Transverse colon (tissue), 4 donors: ENCODE measurements around the gene MTMR12.

ENCODE experiments used
- CTCF ChIP-seq, 5 experiments: fragments of 200-600 bp in 3 of 5; fragments of 450-650 bp in 2 of 5; sonication (generic) in 3 of 5; IDR thresholded peaks; 1 replicate in 2 of 5; 2 replicates in 3 of 5; pipeline ENCODE4 v1.5.1; 2016 to 2017; ENCODE audit warnings: antibody characterized with exemption in 5 of 5, inconsistent platforms in 3 of 5, mild to moderate bottlenecking in 2 of 5, moderate library complexity in 1 of 5
- EP300 ChIP-seq: sonication (generic); formaldehyde crosslinking; IDR thresholded peaks from one replicate; pipeline ENCODE4 v1.6.1; 2017; ENCODE audit warnings: antibody characterized with exemption, low read depth
- POLR2A ChIP-seq: fragments of 450-650 bp; IDR thresholded peaks from one replicate; pipeline ENCODE4 v1.6.1; 2016; ENCODE audit warnings: antibody characterized with exemption, mild to moderate bottlenecking, moderate library complexity
- POLR2AphosphoS5 ChIP-seq, 3 donors: sonication (generic); formaldehyde crosslinking; IDR thresholded peaks; one replicate each; pipeline ENCODE4 v1.6.1; 2016; ENCODE audit warnings: antibody characterized with exemption in 3 of 3

DNA sequence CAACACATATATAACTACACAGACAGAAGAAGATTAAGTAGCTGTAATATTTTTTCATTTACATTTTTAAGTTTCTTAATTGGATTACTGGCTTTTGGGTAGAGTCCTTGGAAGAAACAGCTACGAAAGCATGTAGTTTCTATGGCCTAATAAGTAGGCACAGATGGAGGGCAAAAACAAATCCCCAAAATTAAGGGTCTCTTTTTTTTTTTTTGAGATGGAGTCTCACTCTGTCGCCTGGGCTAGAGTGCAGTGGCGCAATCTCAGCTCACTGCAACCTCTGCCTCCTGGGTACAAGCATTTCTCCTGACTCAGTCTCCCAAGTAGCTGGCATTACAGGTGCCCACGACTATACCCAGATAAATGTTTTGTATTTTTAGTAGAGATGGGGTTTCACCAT lies 27.1 kb upstream of the MTMR12 start:
- no peak for TF ChIP-seq CTCF (IDR thresholded peaks at IDR 0.05)
- no peak for TF ChIP-seq EP300
- no peak for TF ChIP-seq POLR2A
- no peak for TF ChIP-seq POLR2AphosphoS5 (IDR thresholded peaks at IDR 0.05)
